Activated CD4-positive, alpha-beta T cell treated with anti-CD3 and anti-CD28 coated beads, Interleukin-2, amount 50 U/mL, for 16 hours (primary cell): ENCODE data around the gene ATP9B.
A peak's percentile ranks its signal among the peaks of the same experiment; 100 is the strongest.

Experiments used
- DNase-seq: peaks from one replicate; pipeline ENCODE4 v3.0.0-alpha.2; 2020

Gene ATP9B

GRCh38 chr18:79400591-79401381 lies 331.6 kb downstream of the ATP9B start:
- DNase-seq, result no peak

- DNase-seq, result no peak
These were observed 332.5 kb downstream of the ATP9B start for GRCh38 chr18:79401494-79402208.

GRCh38 chr18:79402209-79402576 lies 333.0 kb downstream of the ATP9B start:
- no peak for DNase-seq

GRCh38 chr18:79402977-79403722 lies 334.0 kb downstream of the ATP9B start:
- DNase-seq, result no peak

- no peak for DNase-seq
These were observed 334.8 kb downstream of the ATP9B start for GRCh38 chr18:79403723-79404566.

- DNase-seq, result no peak
These were observed 335.3 kb downstream of the ATP9B start for GRCh38 chr18:79404567-79404910.

- DNase-seq, result peak; percentile 54
These were observed 336.0 kb downstream of the ATP9B start for GRCh38 chr18:79405019-79405780.

GRCh38 chr18:79405781-79406575 lies 336.8 kb downstream of the ATP9B start:
- DNase-seq, result peak; percentile 89

GRCh38 chr18:79406708-79407107 lies 337.5 kb downstream of the ATP9B start:
- no peak for DNase-seq

- no peak for DNase-seq
These were observed 340.1 kb downstream of the ATP9B start for GRCh38 chr18:79409313-79409712.

GRCh38 chr18:79410171-79410641 lies 341.0 kb downstream of the ATP9B start:
- no peak for DNase-seq

GRCh38 chr18:79410731-79411613 lies 341.8 kb downstream of the ATP9B start:
- DNase-seq, result no peak

GRCh38 chr18:79411614-79412526 lies 342.7 kb downstream of the ATP9B start:
- DNase-seq, result no peak

- no peak for DNase-seq
These were observed 343.8 kb downstream of the ATP9B start for GRCh38 chr18:79413025-79413424.

GRCh38 chr18:79413426-79413825 lies 344.2 kb downstream of the ATP9B start:
- no peak for DNase-seq

GRCh38 chr18:79413901-79414300 lies 344.7 kb downstream of the ATP9B start:
- DNase-seq, result no peak

GRCh38 chr18:79416022-79416676 lies 347.0 kb downstream of the ATP9B start:
- DNase-seq, result no peak

- no peak for DNase-seq
These were observed 347.5 kb downstream of the ATP9B start for GRCh38 chr18:79416677-79417052.
